HL-60 (cell line): ENCODE measurements around the gene SCYL2.

Experiments
- DNase-seq, 2 experiments: peaks; one replicate each; pipeline ENCODE4 v3.0.0-alpha.2; 2010 to 2020; ENCODE audit warnings: low read depth in 1 of 2, low spot score in 1 of 2
- H3K27ac ChIP-seq: fragments of 250-450 bp; sonication (Bioruptor Pico); replicated peaks from 2 replicates; pipeline ENCODE4 v1.5.1; 2020; ENCODE audit warnings: mild to moderate bottlenecking, moderate library complexity
- H3K27me3 ChIP-seq: fragments of 250-450 bp; sonication (Bioruptor Pico); 2 replicates; pipeline ENCODE4 v1.5.1; 2021; ENCODE audit warnings: mild to moderate bottlenecking, moderate library complexity; ENCODE audit not compliant: insufficient read depth, poor library complexity, severe bottlenecking
- H3K4me3 ChIP-seq: replicated peaks from 2 replicates; pipeline ENCODE4 v1.5.1; 2011; ENCODE audit warnings: mild to moderate bottlenecking, control low read depth, low read length; ENCODE audit not compliant: insufficient read depth
- GABPA ChIP-seq: IDR thresholded peaks from 2 replicates; pipeline ENCODE4 v1.6.1; 2012; ENCODE audit warnings: low read depth
- POLR2AphosphoS5 ChIP-seq: IDR thresholded peaks from 2 replicates; pipeline ENCODE4 v1.6.1; 2012; ENCODE audit warnings: low read depth
- SPI1 ChIP-seq: IDR thresholded peaks from 2 replicates; pipeline ENCODE4 v1.6.1; 2012; ENCODE audit warnings: low read depth, mild to moderate bottlenecking, borderline replicate concordance
- TF ChIP-seq, protein P1 (sequence below): IDR thresholded peaks from 2 replicates; pipeline ENCODE4 v1.6.1; 2012; ENCODE audit warnings: low read depth; ENCODE audit not compliant: insufficient replicate concordance
- TF ChIP-seq, protein P2 (sequence below): IDR thresholded peaks from one replicate; pipeline ENCODE4 v1.5.1; 2011; ENCODE audit warnings: low read length, control low read depth, inconsistent platforms; ENCODE audit not compliant: insufficient read depth

Gene SCYL2

DNA sequence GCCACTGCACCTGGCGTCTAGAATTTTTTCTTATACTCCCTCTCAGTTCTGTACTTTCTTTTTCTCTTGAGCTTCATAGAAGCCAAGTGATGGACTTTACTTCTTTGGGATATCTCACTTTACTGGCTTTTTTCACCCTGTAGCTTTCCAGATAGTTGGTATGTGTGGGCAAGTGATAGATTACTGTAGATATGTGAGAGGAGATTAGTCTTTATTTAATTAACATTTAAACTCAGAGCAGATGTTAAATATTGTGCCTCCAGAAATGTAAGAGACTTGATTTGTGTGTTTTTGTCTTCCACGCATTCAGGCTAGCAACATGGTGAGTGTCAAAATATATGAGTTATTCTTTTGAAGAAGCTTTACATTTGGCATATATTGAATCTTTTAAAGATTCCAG, 50.4 kb downstream of the SCYL2 start:
- H3K4me3 ChIP-seq = no peak overlapping the region
- H3K27ac ChIP-seq = no peak overlapping the region
- no peaks in the 10 kb centered on the region for H3K27me3 ChIP-seq
- TF ChIP-seq POLR2AphosphoS5 = no peak
- TF ChIP-seq, protein P1, sequence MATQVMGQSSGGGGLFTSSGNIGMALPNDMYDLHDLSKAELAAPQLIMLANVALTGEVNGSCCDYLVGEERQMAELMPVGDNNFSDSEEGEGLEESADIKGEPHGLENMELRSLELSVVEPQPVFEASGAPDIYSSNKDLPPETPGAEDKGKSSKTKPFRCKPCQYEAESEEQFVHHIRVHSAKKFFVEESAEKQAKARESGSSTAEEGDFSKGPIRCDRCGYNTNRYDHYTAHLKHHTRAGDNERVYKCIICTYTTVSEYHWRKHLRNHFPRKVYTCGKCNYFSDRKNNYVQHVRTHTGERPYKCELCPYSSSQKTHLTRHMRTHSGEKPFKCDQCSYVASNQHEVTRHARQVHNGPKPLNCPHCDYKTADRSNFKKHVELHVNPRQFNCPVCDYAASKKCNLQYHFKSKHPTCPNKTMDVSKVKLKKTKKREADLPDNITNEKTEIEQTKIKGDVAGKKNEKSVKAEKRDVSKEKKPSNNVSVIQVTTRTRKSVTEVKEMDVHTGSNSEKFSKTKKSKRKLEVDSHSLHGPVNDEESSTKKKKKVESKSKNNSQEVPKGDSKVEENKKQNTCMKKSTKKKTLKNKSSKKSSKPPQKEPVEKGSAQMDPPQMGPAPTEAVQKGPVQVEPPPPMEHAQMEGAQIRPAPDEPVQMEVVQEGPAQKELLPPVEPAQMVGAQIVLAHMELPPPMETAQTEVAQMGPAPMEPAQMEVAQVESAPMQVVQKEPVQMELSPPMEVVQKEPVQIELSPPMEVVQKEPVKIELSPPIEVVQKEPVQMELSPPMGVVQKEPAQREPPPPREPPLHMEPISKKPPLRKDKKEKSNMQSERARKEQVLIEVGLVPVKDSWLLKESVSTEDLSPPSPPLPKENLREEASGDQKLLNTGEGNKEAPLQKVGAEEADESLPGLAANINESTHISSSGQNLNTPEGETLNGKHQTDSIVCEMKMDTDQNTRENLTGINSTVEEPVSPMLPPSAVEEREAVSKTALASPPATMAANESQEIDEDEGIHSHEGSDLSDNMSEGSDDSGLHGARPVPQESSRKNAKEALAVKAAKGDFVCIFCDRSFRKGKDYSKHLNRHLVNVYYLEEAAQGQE = no peak
- no peak for TF ChIP-seq SPI1
- TF ChIP-seq GABPA = no peak
- TF ChIP-seq, protein P2, sequence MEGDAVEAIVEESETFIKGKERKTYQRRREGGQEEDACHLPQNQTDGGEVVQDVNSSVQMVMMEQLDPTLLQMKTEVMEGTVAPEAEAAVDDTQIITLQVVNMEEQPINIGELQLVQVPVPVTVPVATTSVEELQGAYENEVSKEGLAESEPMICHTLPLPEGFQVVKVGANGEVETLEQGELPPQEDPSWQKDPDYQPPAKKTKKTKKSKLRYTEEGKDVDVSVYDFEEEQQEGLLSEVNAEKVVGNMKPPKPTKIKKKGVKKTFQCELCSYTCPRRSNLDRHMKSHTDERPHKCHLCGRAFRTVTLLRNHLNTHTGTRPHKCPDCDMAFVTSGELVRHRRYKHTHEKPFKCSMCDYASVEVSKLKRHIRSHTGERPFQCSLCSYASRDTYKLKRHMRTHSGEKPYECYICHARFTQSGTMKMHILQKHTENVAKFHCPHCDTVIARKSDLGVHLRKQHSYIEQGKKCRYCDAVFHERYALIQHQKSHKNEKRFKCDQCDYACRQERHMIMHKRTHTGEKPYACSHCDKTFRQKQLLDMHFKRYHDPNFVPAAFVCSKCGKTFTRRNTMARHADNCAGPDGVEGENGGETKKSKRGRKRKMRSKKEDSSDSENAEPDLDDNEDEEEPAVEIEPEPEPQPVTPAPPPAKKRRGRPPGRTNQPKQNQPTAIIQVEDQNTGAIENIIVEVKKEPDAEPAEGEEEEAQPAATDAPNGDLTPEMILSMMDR = no peak
- no peak for DNase-seq

DNA sequence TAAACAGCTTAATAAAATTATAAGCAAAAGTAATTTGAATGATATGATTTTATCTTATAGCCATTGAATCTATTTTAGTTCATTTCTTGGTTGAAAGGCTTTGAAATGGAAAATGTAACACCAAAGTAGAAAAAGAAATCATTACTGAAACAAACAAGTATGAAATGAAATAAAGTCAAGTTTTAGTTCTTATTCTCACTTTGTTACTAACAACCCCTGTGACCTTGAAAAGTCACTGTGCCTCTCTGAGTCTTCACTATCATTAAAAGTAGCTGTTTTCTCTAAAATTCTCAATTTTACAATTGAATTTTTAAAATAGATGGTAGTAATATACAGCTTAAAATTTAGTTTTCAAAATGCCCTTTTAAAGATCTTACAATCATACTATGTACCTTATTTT, 57.5 kb downstream of the SCYL2 start:
- H3K27me3 ChIP-seq = no peaks in the 10 kb centered on the region
- no peak for DNase-seq
- H3K27ac ChIP-seq = no peak overlapping the region
- H3K4me3 ChIP-seq = no peak overlapping the region
- TF ChIP-seq SPI1 (no peak), GABPA (no peak), POLR2AphosphoS5 (no peak)
- TF ChIP-seq, protein P1 = no peak
- TF ChIP-seq, protein P2 = no peak

DNA sequence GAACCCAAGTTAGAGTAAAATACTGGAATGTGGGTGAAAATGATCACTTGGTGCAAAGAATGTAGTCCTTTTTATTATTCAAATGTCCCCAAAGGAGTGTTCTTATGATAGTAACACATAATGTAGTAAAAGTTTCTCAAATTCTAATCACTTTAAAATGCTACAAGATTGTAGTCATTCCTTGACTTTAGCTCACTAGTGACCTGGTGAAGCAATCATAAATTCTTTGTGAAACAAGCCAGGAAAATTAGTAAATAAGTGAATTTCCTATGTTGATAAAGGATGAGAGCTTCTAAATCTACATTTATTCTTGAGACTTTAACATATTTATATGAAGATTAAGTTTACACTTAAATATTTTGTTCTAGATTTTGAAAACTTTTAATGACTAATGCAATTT, 59.2 kb downstream of the SCYL2 start:
- no peak overlapping the region for H3K27ac ChIP-seq
- no peaks in the 10 kb centered on the region for H3K27me3 ChIP-seq
- H3K4me3 ChIP-seq = no peak overlapping the region
- no peak for DNase-seq
- TF ChIP-seq GABPA (no peak), POLR2AphosphoS5 (no peak), SPI1 (no peak)
- TF ChIP-seq, protein P2 = no peak
- TF ChIP-seq, protein P1 = no peak
